Activated CD8-positive, alpha-beta T cell treated with anti-CD3 and anti-CD28 coated beads for 36 hours (primary cell): ENCODE results near the gene SSR4. TPM values are rescaled to one million over a fixed set of nuclear protein-coding genes. Genes with fewer than 3 reads are reported as not detected.

ENCODE experiments used
- ATAC-seq: fragments of 200-7000 bp; cut with Tn5 transposase; one replicate; pipeline ENCODE4 v1.10.0; 2021; ENCODE audit warnings: mild to moderate bottlenecking, moderate library complexity
- CTCF ChIA-PET: fragments of 350-600 bp; sonication (Branson Sonifier 250); formaldehyde crosslinking; loops from one replicate; lab custom pipeline; 2021; ENCODE audit warnings: antibody characterized with exemption; lab: Charles Lee
- POLR2A ChIA-PET: fragments of 350-600 bp; sonication (Branson Sonifier 250); formaldehyde crosslinking; loops from one replicate; lab custom pipeline; 2021; ENCODE audit warnings: antibody characterized with exemption; lab: Charles Lee
- DNase-seq: peaks from one replicate; pipeline ENCODE4 v3.0.0-alpha.2; 2020
- H3K27ac Mint-ChIP-seq: one replicate; pipeline ENCODE4 v1.8.0; 2021; ENCODE audit warnings: mild to moderate bottlenecking, mixed read lengths
- H3K27me3 Mint-ChIP-seq: one replicate; pipeline ENCODE4 v1.8.0; 2021; ENCODE audit warnings: mixed read lengths
- H3K36me3 Mint-ChIP-seq: one replicate; pipeline ENCODE4 v1.8.0; 2021; ENCODE audit warnings: low read depth, mixed read lengths
- H3K4me1 Mint-ChIP-seq: one replicate; pipeline ENCODE4 v1.8.0; 2021; ENCODE audit warnings: low read depth, mixed read lengths
- H3K4me3 Mint-ChIP-seq: one replicate; pipeline ENCODE4 v1.8.0; 2021; ENCODE audit warnings: mild to moderate bottlenecking, moderate library complexity, mixed read lengths
- H3K9me3 Mint-ChIP-seq: one replicate; pipeline ENCODE4 v1.8.0; 2021; ENCODE audit warnings: mixed read lengths
- intact Hi-C: fragments of 100-400 bp; cut with micrococcal nuclease; formaldehyde crosslinking; loops from one replicate; pipeline ENCODE4 v1.10.0; 2022
- total RNA-seq, 2 experiments: library from RNA; stranded (reverse); gene quantifications; one replicate each; pipeline ENCODE4 v1.2.3, GENCODE V29; 2021
- TF ChIP-seq, protein P1 (sequence below): fragments of 200-600 bp; IDR thresholded peaks from one replicate; pipeline ENCODE4 v1.8.0; 2022; ENCODE audit warnings: antibody characterized with exemption, mild to moderate bottlenecking

Gene SSR4
- total RNA-seq, 2 experiments from 2014 or later = 152 to 153 TPM

DNA sequence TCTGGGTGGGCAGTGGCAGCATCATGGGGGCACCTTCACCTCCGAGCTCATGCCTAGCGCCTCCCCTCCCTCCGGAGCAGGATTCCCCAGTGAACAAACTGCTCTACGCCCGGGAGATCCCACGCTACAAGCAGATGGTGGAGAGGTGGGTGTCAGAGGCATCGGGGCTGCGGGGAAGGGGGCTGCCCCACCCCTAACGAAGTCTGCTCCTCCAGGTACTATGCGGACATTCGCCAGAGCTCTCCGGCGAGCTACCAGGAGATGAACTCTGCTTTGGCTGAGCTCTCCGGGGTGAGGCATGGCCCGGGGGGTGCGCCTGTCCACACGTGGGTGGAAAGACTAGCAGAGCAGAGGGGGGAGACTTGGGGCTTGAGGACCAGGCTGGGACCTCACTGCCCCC lies 16.3 kb upstream of the SSR4 start:
- Mint-ChIP-seq H3K27ac (no peak overlapping the region), H3K9me3 (no peaks in the 10 kb centered on the region), H3K27me3 (peaks cover 5% of the 10 kb centered on the region), H3K36me3 (no peaks in the 10 kb centered on the region), H3K4me1 (no peaks in the 10 kb centered on the region), H3K4me3 (no peak overlapping the region)
- intact Hi-C loops = no loop called here
- ATAC-seq = no peak
- DNase-seq = no peak
- TF ChIP-seq, protein P1, sequence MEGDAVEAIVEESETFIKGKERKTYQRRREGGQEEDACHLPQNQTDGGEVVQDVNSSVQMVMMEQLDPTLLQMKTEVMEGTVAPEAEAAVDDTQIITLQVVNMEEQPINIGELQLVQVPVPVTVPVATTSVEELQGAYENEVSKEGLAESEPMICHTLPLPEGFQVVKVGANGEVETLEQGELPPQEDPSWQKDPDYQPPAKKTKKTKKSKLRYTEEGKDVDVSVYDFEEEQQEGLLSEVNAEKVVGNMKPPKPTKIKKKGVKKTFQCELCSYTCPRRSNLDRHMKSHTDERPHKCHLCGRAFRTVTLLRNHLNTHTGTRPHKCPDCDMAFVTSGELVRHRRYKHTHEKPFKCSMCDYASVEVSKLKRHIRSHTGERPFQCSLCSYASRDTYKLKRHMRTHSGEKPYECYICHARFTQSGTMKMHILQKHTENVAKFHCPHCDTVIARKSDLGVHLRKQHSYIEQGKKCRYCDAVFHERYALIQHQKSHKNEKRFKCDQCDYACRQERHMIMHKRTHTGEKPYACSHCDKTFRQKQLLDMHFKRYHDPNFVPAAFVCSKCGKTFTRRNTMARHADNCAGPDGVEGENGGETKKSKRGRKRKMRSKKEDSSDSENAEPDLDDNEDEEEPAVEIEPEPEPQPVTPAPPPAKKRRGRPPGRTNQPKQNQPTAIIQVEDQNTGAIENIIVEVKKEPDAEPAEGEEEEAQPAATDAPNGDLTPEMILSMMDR = no peak
- CTCF ChIA-PET = interaction anchor here (0.9 kb wide), 1 partner anchor 14 kb away, joined by 4 read pairs; the partner anchor contains the start of gene PLXNB3
- POLR2A ChIA-PET = interaction anchor here (1.2 to 1.3 kb wide), 2 partner anchors 10 to 16 kb away, joined by 4 read pairs; partner anchors contain the start of genes IDH3G and SSR4

DNA sequence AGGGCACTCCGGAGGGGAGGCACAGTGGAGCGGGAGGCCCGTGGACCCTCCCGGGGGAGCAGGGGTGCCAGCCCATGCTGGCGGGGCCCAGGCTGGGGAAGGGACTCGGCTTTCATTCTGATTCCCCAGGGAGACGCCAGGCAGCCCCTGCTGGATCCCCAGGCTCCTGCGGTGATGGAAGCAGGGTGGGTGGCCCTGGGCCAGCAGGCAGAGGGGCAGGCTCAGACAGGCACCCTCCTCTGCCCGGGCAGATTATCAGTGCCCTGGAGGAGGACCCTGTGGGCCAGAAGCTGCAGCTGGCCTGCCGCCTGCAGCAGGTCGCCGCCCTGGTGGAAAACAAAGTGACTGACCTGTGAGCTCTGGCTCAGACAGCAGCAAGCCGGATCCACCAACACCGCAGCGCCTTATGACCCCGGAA lies 15.8 kb upstream of the SSR4 start:
- DNase-seq = no peak
- POLR2A ChIA-PET = interaction anchor here (0.9 kb wide), 1 partner anchor 144 kb away, joined by 3 read pairs; no protein-coding TSS in a partner anchor

GRCh38 chrX:153779891-153780677 lies 14.4 kb upstream of the SSR4 start:
- intact Hi-C loops = no loop called here
- POLR2A ChIA-PET = interaction anchor here (0.6 to 1.0 kb wide), 2 partner anchors 8 to 9 kb away, joined by 3 read pairs; no protein-coding TSS in a partner anchor
- peaks cover 5% of the 10 kb centered on the region for H3K27me3 Mint-ChIP-seq
- H3K4me1 Mint-ChIP-seq = no peaks in the 10 kb centered on the region
- TF ChIP-seq, protein P1 = no peak
- no peaks in the 10 kb centered on the region for H3K9me3 Mint-ChIP-seq
- H3K27ac Mint-ChIP-seq = no peak overlapping the region
- H3K36me3 Mint-ChIP-seq = no peaks in the 10 kb centered on the region
- DNase-seq = no peak
- CTCF ChIA-PET = interaction anchor here (1.3 to 1.4 kb wide), 2 partner anchors 17 to 112 kb away, joined by 3 read pairs; no protein-coding TSS in a partner anchor
- H3K4me3 Mint-ChIP-seq = no peak overlapping the region
- no peak for ATAC-seq

More for the DNA sequence above, 15.8 kb upstream of the SSR4 start:
- no peak overlapping the region for H3K27ac Mint-ChIP-seq
- CTCF ChIA-PET = no interaction called here
- H3K27me3 Mint-ChIP-seq = peaks cover 5% of the 10 kb centered on the region
- no peaks in the 10 kb centered on the region for H3K9me3 Mint-ChIP-seq
- no peaks in the 10 kb centered on the region for H3K4me1 Mint-ChIP-seq
- intact Hi-C loops = no loop called here
- TF ChIP-seq, protein P1 = no peak
- H3K36me3 Mint-ChIP-seq = no peaks in the 10 kb centered on the region
- no peak for ATAC-seq
- no peak overlapping the region for H3K4me3 Mint-ChIP-seq

GRCh38 chrX:153780678-153781427 lies 13.6 kb upstream of the SSR4 start, which contains the start of gene SRPK3:
Gene SRPK3 (plus strand): TSS chrX:153781041. CDS start chrX:153781087, 46 bp downstream.
- peaks cover 5% of the 10 kb centered on the region for H3K27me3 Mint-ChIP-seq
- POLR2A ChIA-PET = interaction anchor here (1.0 kb wide), 1 partner anchor 9 kb away, joined by 3 read pairs; no protein-coding TSS in a partner anchor

More at GRCh38 chrX:153780678-153781427, 13.6 kb upstream of the SSR4 start, which contains the start of gene SRPK3:
- intact Hi-C loops = no loop called here
- Mint-ChIP-seq H3K9me3 (no peaks in the 10 kb centered on the region), H3K36me3 (no peaks in the 10 kb centered on the region), H3K4me1 (no peaks in the 10 kb centered on the region), H3K27ac (no peak within 1 kb of the TSS), H3K4me3 (no peak within 1 kb of the TSS)
- TF ChIP-seq, protein P1 = no peak
- ATAC-seq = no peak
- DNase-seq = no peak
- CTCF ChIA-PET = interaction anchor here (1.4 kb wide), 1 partner anchor 18 kb away, joined by 3 read pairs; no protein-coding TSS in a partner anchor
